Left renal cortex interstitium (tissue), 4 donors: ENCODE results near the gene MIPEP. TPM values are rescaled to one million over a fixed set of nuclear protein-coding genes. Genes with fewer than 3 reads are reported as not detected.
"Not testable (repeated sequence)": the region's sequence is repeated elsewhere in the genome, so short reads cannot be mapped to it uniquely, and the experiment has no call there.

Experiments used
- DNase-seq, 4 donors: peaks; one replicate each; pipeline ENCODE4 v3.0.0-alpha.2; 2013; ENCODE audit warnings: low read depth in 4 of 4, low spot score in 2 of 4, missing footprints in 1 of 4
- polyA plus RNA-seq, 4 donors: library from polyadenylated mRNA; unstranded; fragments of 120-200 nt; gene quantifications; one replicate each; pipeline ENCODE4 v1.2.1, GENCODE V29; 2013; ENCODE audit not compliant: insufficient read length in 4 of 4

The MIPEP gene
- polyA plus RNA-seq, 4 donors = 29.4 to 33.9 (median 31.9) TPM

- no peak for DNase-seq
These were observed 711 bp upstream of the MIPEP start for GRCh38 chr13:23889615-23890607.

GRCh38 chr13:23884361-23884760 is 4.8 kb downstream of the MIPEP start:
- not testable (repeated sequence) for DNase-seq

GRCh38 chr13:23883255-23883654 is 5.9 kb downstream of the MIPEP start:
- no peak for DNase-seq

- not testable (repeated sequence) for DNase-seq
These were observed 7.8 kb downstream of the MIPEP start for GRCh38 chr13:23881402-23881800.

GRCh38 chr13:23880493-23881401 is 8.5 kb downstream of the MIPEP start:
- not testable (repeated sequence) for DNase-seq

- DNase-seq = no peak
These were observed 11.9 kb downstream of the MIPEP start for GRCh38 chr13:23877286-23877685.

GRCh38 chr13:23876265-23876664 is 12.9 kb downstream of the MIPEP start:
- DNase-seq = no peak

GRCh38 chr13:23871616-23872220 is 17.5 kb downstream of the MIPEP start:
- DNase-seq = peak in 1 of 4 donors; percentile 41

- no peak for DNase-seq
These were observed 18.7 kb downstream of the MIPEP start for GRCh38 chr13:23870356-23871140.

- DNase-seq = no peak
These were observed 20.7 kb downstream of the MIPEP start for GRCh38 chr13:23868521-23868920.

- DNase-seq = no peak
These were observed 22.1 kb downstream of the MIPEP start for GRCh38 chr13:23867027-23867491.

GRCh38 chr13:23866420-23867026 is 22.7 kb downstream of the MIPEP start:
- DNase-seq = no peak

- DNase-seq = no peak
These were observed 23.3 kb downstream of the MIPEP start for GRCh38 chr13:23865906-23866305.

- DNase-seq = no peak
These were observed 24.2 kb downstream of the MIPEP start for GRCh38 chr13:23865026-23865425.

GRCh38 chr13:23861310-23861709 is 27.9 kb downstream of the MIPEP start:
- DNase-seq = peak in 3 of 4 donors; percentile 13 to 41 (median 25)

- DNase-seq = no peak
These were observed 29.3 kb downstream of the MIPEP start for GRCh38 chr13:23859904-23860303.

GRCh38 chr13:23859455-23859854 is 29.7 kb downstream of the MIPEP start:
- DNase-seq = no peak

- no peak for DNase-seq
These were observed 30.7 kb downstream of the MIPEP start for GRCh38 chr13:23858546-23858945.

- no peak for DNase-seq
These were observed 33.0 kb downstream of the MIPEP start for GRCh38 chr13:23856008-23856750.
